ENCODE data around the gene RPS6KA4.

GRCh38 chr11:64353715-64354506 is 5.1 kb upstream of the RPS6KA4 start:
- no peak for TF ChIP-seq CTCF (IDR thresholded peaks at IDR 0.05 in 8 of 11, conservative IDR thresholded peaks at IDR 0.05 in 3 of 11)
- no peak for TF ChIP-seq POLR2A (IDR thresholded peaks at IDR 0.05)
